Activated CD4-positive, CD25-positive, alpha-beta regulatory T cell treated with anti-CD3 and anti-CD28 coated beads, Interleukin-2, amount 50 U/mL, for 16 hours (primary cell): Measurements from ENCODE around the gene MYL12B.
"Not testable (repeated sequence)": the region's sequence is repeated elsewhere in the genome, so short reads cannot be mapped to it uniquely, and the experiment has no call there.

Experiments used
- DNase-seq: peaks from one replicate; pipeline ENCODE4 v3.0.0-alpha.2; 2020; ENCODE audit warnings: low read depth, low spot score

Gene MYL12B

DNA sequence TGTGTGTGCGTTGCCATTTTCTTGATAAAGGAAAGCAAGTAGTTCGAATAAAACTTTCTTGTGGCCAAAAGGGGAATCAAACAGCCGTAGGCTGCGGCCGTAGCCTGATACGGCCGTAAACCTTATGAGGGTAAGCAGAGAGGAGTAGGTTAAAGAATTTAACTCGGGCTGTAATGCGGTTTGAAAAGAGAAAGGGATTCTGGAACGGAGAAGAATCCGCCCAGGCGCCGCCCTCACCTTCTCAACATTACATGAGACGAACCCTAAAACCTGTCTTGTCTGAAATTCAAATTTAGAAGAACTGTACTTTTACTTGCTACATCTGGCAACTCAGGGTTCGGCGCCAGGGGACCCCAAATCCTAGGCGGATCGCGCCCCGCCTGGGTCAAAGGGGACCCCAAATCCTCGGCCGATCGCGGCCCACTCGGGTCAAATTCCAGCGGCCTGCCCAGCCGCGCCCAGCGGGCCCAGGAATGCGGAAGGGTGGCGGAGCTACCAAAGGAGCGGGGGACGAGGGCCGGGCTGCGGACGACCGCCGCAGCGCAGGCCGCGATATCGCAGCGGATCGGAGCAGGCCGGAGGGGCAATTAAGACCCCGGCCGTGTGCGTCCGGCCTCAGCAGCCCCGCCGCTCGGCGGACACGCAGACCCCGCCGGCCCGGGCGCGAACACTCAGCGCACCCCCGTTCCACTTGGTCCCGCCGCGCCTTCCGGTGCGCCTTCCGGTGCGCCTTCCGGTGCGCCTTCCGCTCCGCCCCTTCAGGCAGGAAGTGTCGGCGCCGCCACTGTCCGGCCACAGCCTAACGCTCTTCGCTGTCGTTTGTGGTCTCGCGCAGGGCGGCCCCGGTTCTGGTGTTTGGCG is at the start of gene MYL12B:
Gene MYL12B (plus strand): TSS at position 761 of the 861 bp plus-strand sequence. CDS start 10,766 bp downstream, outside the sequence.
- DNase-seq: peak; percentile 62

DNA sequence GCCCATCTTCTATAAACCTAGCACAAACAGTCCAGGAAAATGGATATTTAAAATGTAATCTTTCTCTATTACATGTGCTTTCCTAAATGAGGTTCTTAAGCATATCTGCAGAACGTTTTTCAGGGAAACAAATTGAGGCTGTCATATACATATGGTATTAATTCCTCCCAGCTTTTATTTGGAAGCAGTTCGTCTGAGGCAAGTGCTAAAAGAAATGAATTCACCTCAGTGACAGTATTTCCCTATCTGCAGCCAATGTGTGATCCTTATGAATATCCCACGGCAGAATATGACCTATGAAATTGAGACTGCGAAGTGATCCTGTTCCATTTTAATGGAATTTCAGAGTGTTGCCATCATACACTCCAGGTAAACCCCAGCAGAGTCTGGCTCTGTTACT is 49.3 kb upstream of the MYL12B start:
- no peak for DNase-seq

DNA sequence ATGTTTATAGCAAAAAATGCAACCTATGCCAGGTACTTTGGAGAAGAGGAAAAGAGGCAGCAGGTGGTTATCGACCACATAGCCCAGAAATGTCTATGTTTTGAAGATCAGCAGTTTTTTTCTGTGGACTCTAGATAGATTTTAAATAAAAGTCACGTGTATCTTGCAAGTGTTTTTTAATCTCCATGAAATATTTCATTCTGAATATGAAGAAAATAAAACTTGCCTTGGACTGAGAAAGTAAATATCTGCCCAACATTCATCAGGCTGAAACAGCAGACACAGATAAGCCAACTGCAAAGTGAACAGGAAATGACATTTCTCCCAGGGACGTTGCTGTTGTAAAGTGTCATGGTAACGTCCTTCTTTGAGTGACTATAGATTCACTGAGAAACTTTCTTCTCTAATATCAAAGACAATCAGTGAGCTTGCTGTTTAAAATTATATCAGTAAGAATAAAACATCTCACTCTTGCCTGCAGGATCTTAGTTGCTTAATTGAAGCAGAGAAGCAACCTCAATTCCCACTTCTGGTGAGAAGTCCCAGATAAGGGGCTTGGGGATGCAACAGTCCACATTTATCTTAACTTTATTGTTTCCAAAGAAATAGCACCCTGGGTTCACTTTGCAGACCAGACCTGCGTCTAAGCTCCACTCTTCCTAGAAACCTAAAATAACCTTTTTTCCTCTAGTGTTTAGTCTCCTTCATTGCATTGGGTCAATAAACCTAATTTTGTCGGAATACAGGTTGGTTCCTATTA is 48.5 kb upstream of the MYL12B start:
- no peak for DNase-seq

DNA sequence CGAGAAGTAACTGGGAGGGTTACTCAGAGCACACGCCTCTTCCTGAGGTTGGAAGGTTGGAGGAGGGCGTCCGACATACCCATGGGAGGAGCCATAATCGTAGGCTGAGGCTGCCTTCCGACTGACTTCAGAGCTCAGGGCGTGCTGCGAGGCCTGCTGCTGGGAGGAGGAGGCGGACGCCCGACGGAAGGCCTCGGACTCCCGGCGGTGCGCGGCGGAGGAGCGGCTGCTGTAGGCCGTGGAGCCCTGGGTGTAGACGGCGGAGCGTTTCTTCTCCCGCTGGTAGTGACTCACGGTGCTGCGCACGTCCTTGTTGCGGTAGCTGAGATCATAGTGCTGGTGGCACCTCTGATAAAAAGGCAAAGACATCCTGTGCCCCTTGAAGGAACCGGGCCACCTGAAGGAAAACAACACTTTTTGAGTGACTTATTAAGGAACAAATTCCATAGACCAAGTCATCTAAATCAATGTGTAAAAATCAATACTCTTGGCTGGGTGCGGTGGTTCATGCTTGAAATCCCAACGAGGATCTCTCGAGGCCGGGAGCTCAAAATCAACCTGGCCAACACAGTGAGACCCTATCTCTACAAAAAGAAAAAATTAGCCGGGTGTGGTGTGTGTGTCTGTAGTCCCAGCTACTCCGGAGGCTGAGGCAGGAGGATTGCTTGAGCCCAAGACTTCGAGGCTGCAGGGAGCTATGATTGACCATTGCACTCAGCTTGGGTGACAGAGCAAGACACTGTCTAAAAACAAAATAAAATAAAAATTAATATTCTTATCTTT is 46.9 kb upstream of the MYL12B start:
- DNase-seq: no peak

DNA sequence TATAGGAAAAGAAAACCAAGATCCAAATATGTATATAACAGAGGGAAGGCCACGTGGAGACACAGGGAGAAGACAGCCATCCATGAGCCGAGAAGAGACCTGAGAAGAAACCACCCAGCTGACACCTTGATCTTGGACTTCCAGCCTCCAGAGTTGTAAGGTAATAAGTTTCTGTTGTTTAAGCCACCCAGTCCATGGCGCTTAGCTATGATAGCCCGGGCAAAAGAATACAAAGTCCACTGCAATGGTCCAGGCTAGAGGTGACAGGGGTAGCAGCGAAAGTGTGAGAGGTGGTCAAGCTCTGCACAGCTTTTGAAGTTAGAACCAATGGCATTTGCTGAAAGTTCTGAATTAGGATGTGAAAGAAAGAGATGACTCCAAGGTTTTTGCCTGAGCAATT is 44.9 kb upstream of the MYL12B start:
- DNase-seq: no peak

- no peak for DNase-seq
Measured at GRCh38 chr18:3217948-3218647, 43.8 kb upstream of the MYL12B start.

- DNase-seq: no peak
Measured at GRCh38 chr18:3218819-3219218, 43.1 kb upstream of the MYL12B start.

- DNase-seq: no peak
Measured at GRCh38 chr18:3219241-3219630, 42.7 kb upstream of the MYL12B start.

- no peak for DNase-seq
Measured at GRCh38 chr18:3219631-3220335, 42.1 kb upstream of the MYL12B start, which contains the start of gene MYOM1. Gene MYOM1 (minus strand): TSS chr18:3219968. CDS start chr18:3215223, 4,745 bp downstream.

GRCh38 chr18:3220868-3221267 is 41.1 kb upstream of the MYL12B start:
- not testable (repeated sequence) for DNase-seq

GRCh38 chr18:3221496-3221895 is 40.4 kb upstream of the MYL12B start:
- DNase-seq: no peak

GRCh38 chr18:3223356-3223755 is 38.6 kb upstream of the MYL12B start:
- DNase-seq: no peak

GRCh38 chr18:3224223-3224622 is 37.7 kb upstream of the MYL12B start:
- DNase-seq: no peak

GRCh38 chr18:3225588-3225987 is 36.3 kb upstream of the MYL12B start:
- no peak for DNase-seq

- DNase-seq: no peak
Measured at GRCh38 chr18:3226048-3226447, 35.9 kb upstream of the MYL12B start.

- DNase-seq: no peak
Measured at GRCh38 chr18:3230401-3231334, 31.3 kb upstream of the MYL12B start.

GRCh38 chr18:3233004-3233403 is 28.9 kb upstream of the MYL12B start:
- no peak for DNase-seq

- DNase-seq: no peak
Measured at GRCh38 chr18:3233433-3234168, 28.3 kb upstream of the MYL12B start.

DNA sequence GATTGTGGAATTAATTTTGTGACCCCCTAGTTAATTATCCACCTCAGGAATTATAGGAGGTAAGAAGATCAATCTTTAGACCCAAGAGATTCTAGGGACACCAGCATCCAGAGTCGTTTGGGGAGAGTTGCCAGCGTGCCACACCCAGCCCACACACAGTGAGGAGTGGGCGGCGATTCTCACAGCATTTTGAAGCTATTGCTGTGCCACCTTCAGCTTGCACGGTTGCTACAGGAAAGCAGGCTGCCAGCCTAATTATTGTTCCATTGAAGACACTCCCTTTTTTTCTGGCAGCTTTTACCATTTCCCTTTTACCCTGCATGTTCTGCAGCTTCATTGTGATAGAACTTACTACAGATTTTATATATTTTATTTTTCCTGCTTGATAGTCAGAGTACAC is 27.5 kb upstream of the MYL12B start:
- DNase-seq: no peak
